ENCODE results near the gene S100B.

S100B gene

DNA sequence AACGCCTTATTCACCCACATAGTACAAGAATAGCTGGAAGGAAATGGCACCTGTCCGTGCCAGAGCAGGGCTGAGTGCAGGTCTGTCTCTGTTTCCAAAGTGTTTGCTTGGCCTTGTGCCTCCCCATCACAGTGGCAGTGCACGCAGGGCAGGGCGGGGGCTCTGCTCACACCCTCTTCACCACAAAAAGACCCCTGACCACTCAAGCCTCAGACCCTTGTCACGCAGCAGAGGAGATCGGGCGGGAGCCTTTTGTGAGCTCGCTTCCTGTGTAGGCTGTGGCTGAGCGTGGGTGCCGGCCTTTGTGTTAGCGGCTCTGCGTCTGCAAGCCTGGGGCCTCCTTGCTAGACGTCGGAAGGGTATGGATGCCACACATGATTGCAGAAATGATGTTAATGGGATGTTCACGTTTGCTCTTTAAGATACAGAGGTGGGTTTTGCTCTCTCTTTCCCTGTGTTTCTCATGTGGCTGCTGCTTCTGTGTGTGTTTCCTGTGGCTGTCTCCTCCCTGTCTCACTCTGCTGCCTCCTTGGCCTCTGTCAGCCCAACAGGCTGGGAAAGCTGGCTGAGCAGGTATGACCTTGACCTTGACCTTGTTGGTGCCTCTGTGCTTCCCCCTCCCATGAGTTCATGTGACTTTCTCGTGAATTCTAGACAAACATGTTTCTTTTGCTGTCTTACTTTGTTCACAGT, 45.4 kb downstream of the S100B start:
- no peak for DNase-seq

DNA sequence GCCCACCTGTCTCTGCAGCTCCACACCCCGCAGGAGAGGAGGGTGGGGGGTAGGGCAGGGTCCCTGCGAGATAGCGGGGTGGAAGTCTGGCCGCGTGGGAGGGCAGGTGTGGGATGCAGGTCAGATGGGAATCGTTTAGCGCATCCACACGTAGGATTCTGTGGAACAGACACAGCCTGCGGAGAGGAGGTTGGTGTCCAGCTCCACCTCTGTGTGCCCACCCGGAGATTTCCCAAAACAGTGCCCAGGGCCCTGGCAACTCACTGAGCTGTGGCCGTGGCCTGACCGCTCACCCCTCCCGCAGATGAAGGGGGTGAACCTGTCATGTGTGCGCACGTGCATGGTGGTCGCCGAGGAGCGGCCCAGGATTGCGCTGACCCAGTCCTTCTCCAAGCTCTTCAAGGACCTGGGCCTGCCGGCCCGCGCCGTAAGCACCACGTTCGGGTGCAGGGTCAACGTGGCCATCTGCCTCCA, 46.9 kb downstream of the S100B start:
- no peak for DNase-seq

DNA sequence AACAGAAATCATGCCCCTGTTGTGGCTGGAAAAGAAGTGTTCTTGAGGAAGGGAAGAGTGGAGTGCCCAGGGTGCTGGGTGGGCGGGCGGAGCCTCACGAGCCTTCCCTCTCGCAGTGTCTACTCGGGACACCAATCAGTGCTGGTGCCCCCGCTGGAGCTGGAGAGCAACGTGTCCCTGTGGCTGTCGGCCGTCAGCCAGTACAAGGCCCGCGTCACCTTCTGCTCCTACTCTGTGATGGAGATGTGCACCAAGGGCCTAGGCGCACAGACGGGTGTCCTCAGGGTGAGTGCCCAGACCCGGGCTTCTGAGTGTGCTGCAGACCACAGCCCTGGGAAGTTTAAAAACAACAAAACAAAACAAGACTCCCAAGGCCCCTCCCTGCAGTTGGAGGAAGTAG, 47.4 kb downstream of the S100B start:
- DNase-seq: no peak

GRCh38 chr21:46556802-46557201, 48.1 kb downstream of the S100B start:
- DNase-seq: no peak

DNA sequence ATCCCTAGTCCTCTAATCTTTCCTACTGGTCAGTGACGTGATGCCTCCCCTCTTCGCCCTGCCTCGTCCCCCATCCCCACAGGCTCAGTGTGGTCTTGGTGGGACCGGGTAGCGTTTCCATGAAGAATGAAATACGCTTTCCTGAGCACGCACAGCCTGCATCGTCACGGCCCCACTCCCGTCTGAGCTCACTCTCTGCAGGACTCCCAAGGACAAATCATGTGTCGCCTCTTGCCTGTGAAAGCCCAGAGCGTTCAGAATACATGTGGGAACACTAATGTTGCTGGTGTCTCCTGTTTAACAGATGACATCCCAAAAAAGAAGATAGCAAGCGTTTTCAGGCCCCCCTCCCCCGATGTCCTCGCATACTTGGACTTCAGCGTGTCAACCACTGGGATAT, 49.2 kb downstream of the S100B start:
- no peak for DNase-seq

GRCh38 chr21:46555225-46555617, 49.7 kb downstream of the S100B start:
- DNase-seq: no peak

GRCh38 chr21:46554431-46555224, 50.3 kb downstream of the S100B start:
- DNase-seq: no peak

- no peak for DNase-seq
These were observed 50.9 kb downstream of the S100B start for GRCh38 chr21:46553993-46554392.

DNA sequence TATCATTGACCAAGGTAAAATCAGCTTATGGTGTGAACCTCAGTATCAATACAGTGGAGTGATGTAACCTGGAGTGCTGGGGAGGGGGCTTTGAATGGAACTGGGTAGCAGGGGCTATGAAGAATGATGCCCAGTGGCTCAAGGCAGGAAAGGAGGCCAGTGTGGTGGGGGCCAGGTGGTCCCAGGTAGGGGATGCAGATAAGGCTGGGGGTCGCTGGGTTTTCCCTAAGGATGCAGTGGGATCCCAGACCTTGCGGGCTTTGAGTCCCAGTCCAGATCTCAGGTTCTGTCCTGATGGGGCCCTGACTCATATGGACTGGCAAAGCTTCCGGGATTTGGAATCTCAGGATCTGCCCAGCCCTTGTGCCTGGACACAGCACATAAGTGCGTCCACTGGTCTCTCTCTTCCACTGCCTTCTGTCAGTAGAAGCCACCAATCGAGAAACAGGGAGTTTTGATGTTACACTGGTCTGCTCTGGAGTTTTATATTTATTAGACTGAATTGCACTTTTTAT, 52.0 kb downstream of the S100B start:
- no peak for DNase-seq

DNA sequence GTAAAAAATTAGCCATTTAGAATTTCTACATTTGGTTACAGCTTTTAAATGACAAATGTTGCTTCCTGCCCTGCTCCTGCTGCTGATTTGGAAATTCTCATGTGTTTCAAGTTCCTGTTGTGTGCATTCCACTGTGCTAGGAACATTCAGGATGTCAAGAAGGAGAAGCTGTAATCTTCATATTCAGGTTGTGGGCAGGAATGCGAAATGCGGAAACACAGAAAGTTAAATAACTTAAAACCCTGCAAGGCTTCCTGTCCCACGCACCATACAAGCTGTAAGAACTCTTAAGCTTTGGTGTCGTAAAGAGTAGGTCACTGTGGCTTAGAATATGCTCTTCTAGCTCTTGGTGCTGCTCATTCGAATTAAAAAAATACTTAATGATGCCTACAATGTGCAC, 52.6 kb downstream of the S100B start:
- peak; percentile 93 to 94 for DNase-seq

GRCh38 chr21:46551636-46552241, 53.1 kb downstream of the S100B start:
- peak; percentile 60 to 80 for DNase-seq

DNA sequence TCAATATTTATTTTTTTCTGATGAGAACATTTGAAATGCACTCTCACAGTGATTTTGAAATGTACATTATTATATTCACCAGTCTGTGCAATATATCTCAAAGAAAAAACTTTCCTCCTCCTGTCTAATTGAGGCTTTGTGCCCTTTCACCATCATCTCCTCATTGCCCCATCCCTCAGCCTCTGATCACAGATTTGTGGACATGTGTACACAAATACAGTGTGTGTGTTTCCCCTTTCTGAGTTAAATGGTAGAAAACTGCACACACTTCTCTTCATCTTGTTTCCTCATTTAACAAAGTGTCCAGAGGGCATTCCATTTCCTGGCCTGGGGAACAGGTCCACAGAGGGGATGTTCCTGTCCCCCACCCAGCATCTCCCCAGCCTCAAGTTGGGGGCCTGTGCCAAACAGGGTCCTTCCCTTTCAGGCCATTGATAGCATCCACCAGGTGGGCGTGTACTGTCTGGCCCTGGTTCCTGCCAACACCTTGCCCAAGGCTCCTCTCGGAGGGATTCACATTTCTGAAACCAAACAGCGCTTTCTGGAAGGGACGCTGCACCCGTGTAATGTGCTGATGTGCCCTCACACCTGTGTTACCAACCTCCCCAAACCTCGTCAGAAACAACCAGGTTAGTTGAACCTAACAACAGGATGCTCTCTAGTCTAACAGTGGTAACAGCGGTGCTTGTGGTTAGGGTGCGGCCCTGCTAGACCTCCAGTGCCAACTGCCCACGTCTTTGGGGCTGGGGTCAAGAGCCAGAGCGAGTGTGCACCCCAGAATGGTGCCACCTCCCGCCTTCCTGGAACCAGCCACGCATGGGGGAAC, 54.6 kb downstream of the S100B start:
- DNase-seq: peak; percentile 70 to 82

- DNase-seq: no peak
These were observed 55.2 kb downstream of the S100B start for GRCh38 chr21:46549650-46550049.
